Globus pallidus (tissue), 1 donor: Measurements from ENCODE around the gene HOXB3.

Source experiments
- DNase-seq: peaks from one replicate; pipeline ENCODE4 v3.0.0-alpha.2; 2015; ENCODE audit warnings: low spot score

Gene HOXB3

GRCh38 chr17:48556576-48557401 is 33.3 kb downstream of the HOXB3 start:
- no peak for DNase-seq

- no peak for DNase-seq
Observed at GRCh38 chr17:48556229-48556575, 33.8 kb downstream of the HOXB3 start.

- DNase-seq: no peak
Observed at GRCh38 chr17:48555258-48556228, 34.5 kb downstream of the HOXB3 start.

GRCh38 chr17:48554412-48555257 is 35.4 kb downstream of the HOXB3 start:
- no peak for DNase-seq

GRCh38 chr17:48553826-48554225 is 36.2 kb downstream of the HOXB3 start:
- DNase-seq: no peak

- DNase-seq: no peak
Observed at GRCh38 chr17:48553190-48553547, 36.9 kb downstream of the HOXB3 start.

- no peak for DNase-seq
Observed at GRCh38 chr17:48552466-48553189, 37.4 kb downstream of the HOXB3 start.

GRCh38 chr17:48551596-48552465 is 38.2 kb downstream of the HOXB3 start:
- DNase-seq: no peak

- no peak for DNase-seq
Observed at GRCh38 chr17:48551214-48551555, 38.9 kb downstream of the HOXB3 start.

- no peak for DNase-seq
Observed at GRCh38 chr17:48550502-48551213, 39.4 kb downstream of the HOXB3 start.

- DNase-seq: no peak
Observed at GRCh38 chr17:48549914-48550501, 40.0 kb downstream of the HOXB3 start.

GRCh38 chr17:48549281-48549630 is 40.8 kb downstream of the HOXB3 start:
- DNase-seq: no peak

GRCh38 chr17:48548523-48549280 is 41.3 kb downstream of the HOXB3 start:
- DNase-seq: no peak

- DNase-seq: no peak
Observed at GRCh38 chr17:48547808-48548522, 42.1 kb downstream of the HOXB3 start.

GRCh38 chr17:48546924-48547807 is 42.9 kb downstream of the HOXB3 start:
- DNase-seq: no peak

- DNase-seq: no peak
Observed at GRCh38 chr17:48546137-48546923, 43.7 kb downstream of the HOXB3 start.
